Trophoblast cell (in vitro differentiated cells and primary cell): ENCODE data around the gene SPOCK2.

ENCODE experiments used
- DNase-seq, 2 donors: peaks; one replicate each; pipeline ENCODE4 v3.0.0-alpha.2; 2016
- H2AFZ ChIP-seq: 2 replicates; pipeline ENCODE4 v1.6.1; 2013; ENCODE audit warnings: low read length, moderate library complexity, mild to moderate bottlenecking; ENCODE audit not compliant: insufficient read depth, poor library complexity
- H2AK5ac ChIP-seq: 2 replicates; pipeline ENCODE4 v1.6.1; 2013; ENCODE audit warnings: mild to moderate bottlenecking, low read length
- H2BK120ac ChIP-seq: 2 replicates; pipeline ENCODE4 v1.6.1; 2013; ENCODE audit warnings: low read length, mild to moderate bottlenecking, moderate library complexity; ENCODE audit not compliant: insufficient read depth, poor library complexity
- H2BK12ac ChIP-seq: 2 replicates; pipeline ENCODE4 v1.6.1; 2013; ENCODE audit warnings: mild to moderate bottlenecking, low read length, moderate library complexity
- H2BK5ac ChIP-seq: 2 replicates; pipeline ENCODE4 v1.6.1; 2013; ENCODE audit warnings: low read length, low read depth, moderate library complexity, mild to moderate bottlenecking; ENCODE audit not compliant: poor library complexity
- H3K14ac ChIP-seq: 2 replicates; pipeline ENCODE4 v1.6.1; 2013; ENCODE audit warnings: mild to moderate bottlenecking, low read length
- H3K18ac ChIP-seq: 2 replicates; pipeline ENCODE4 v1.6.1; 2013; ENCODE audit warnings: mild to moderate bottlenecking, low read length
- H3K23ac ChIP-seq: 2 replicates; pipeline ENCODE4 v1.6.1; 2013; ENCODE audit warnings: low read length
- H3K27ac ChIP-seq: 2 replicates; pipeline ENCODE4 v1.5.1; 2013; ENCODE audit warnings: low read depth, mild to moderate bottlenecking, inconsistent platforms, low read length, moderate library complexity
- H3K27me3 ChIP-seq: 2 replicates; pipeline ENCODE4 v1.6.1; 2013; ENCODE audit warnings: inconsistent platforms, mild to moderate bottlenecking, low read length, moderate library complexity; ENCODE audit not compliant: insufficient read depth
- H3K36me3 ChIP-seq, 2 experiments: 1 replicate in 1 of 2; 2 replicates in 1 of 2; pipeline ENCODE4 v1.6.1; 2013; ENCODE audit warnings: low read length in 2 of 2, mild to moderate bottlenecking in 2 of 2, moderate library complexity in 1 of 2; ENCODE audit not compliant: insufficient read depth in 2 of 2, control insufficient read depth in 1 of 2
- H3K4ac ChIP-seq: 2 replicates; pipeline ENCODE4 v1.6.1; 2013; ENCODE audit warnings: low read depth, mild to moderate bottlenecking, low read length, moderate library complexity
- H3K4me1 ChIP-seq, 2 experiments: 1 replicate in 1 of 2; 2 replicates in 1 of 2; pipeline ENCODE4 v1.6.1; 2013; ENCODE audit warnings: low read length in 2 of 2, mild to moderate bottlenecking in 2 of 2, moderate library complexity in 1 of 2; ENCODE audit not compliant: insufficient read depth in 2 of 2, control insufficient read depth in 1 of 2
- H3K4me2 ChIP-seq: 2 replicates; pipeline ENCODE4 v1.6.1; 2013; ENCODE audit warnings: inconsistent platforms, mild to moderate bottlenecking, low read length, moderate library complexity
- H3K4me3 ChIP-seq: 2 replicates; pipeline ENCODE4 v1.5.1; 2013; ENCODE audit warnings: mild to moderate bottlenecking, low read depth, low read length, inconsistent platforms
- H3K79me1 ChIP-seq: one replicate; pipeline ENCODE4 v1.6.1; 2013; ENCODE audit warnings: low read length
- H3K79me2 ChIP-seq: 2 replicates; pipeline ENCODE4 v1.6.1; 2013; ENCODE audit warnings: low read length, mild to moderate bottlenecking; ENCODE audit not compliant: control insufficient read depth, insufficient read depth, poor library complexity
- H3K9ac ChIP-seq: 2 replicates; pipeline ENCODE4 v1.6.1; 2013; ENCODE audit warnings: mild to moderate bottlenecking, low read length
- H3K9me3 ChIP-seq: 2 replicates; pipeline ENCODE4 v1.6.1; 2013; ENCODE audit warnings: low read depth, mild to moderate bottlenecking, control low read depth, inconsistent platforms, low read length; ENCODE audit not compliant: insufficient read depth
- H4K12ac ChIP-seq: 2 replicates; pipeline ENCODE4 v1.6.1; 2013; ENCODE audit warnings: low read depth, mild to moderate bottlenecking, low read length, moderate library complexity
- H4K8ac ChIP-seq: 2 replicates; pipeline ENCODE4 v1.6.1; 2013; ENCODE audit warnings: low read depth, mild to moderate bottlenecking, low read length, moderate library complexity
- H4K91ac ChIP-seq: one replicate; pipeline ENCODE4 v1.6.1; 2013; ENCODE audit warnings: low read depth, mild to moderate bottlenecking, low read length, moderate library complexity
- WGBS: extraction: QIAGEN DNeasy Blood & Tissue Kit; methylation state at CpG from one replicate; pipeline ENCODE4 v1.1.7; 2013; ENCODE audit warnings: missing lambda C conversion rate; ENCODE audit not compliant: insufficient read length, insufficient coverage; ENCODE audit errors: extremely low coverage; 5-methylcytosine and 5-hydroxymethylcytosine counted together

The SPOCK2 gene

DNA sequence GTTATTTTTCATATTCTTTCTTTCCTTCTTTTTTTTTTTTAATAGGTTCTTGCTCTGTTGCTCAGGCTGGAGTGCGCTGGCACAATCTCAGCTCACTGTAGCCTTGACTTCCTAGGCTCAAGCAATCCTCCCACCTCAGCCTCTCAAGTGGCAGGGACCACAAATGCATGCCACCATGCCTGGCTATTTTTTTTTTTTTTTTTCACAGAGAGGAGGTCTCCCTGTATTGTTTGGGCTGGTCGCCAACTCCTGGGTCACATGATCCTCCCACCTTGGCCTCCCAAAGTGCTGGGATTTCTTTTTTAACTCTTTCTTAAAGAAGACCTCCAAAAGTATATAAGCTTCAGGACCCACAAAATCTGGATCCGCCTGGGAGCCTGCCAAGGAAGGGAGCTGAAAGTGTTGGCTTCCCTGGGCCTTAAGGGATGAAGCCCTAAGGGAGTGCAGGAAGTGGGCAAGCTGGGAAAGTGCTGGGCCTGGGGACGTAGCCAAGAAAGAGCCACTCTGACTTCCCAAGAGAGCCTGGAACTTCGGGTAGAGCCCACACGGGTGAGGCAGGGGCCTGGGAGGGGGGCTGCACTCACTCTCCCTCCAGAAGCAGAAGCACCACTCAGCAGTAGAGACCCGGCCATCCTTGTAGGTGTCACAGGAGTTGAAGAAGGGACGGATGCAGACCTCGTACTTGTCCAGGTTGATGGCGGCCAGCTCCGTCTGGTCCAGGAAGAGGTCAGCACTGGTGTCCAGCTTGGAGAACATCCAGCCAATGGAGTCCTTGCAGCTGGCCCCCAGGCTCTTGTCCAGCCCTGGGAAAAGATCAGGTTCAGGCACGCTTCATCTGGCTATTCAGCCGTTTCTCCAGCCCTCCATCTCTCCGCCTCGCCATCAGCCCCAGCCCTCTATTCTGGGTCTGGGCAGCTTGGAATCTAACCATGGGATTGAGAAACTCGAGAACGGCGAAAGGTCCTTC is 21.8 kb downstream of the SPOCK2 start:
- H2BK5ac ChIP-seq: no peak overlapping the region
- no peak overlapping the region for H2AFZ ChIP-seq
- H3K14ac ChIP-seq: no peak overlapping the region
- no peak overlapping the region for H3K4me3 ChIP-seq
- H3K79me1 ChIP-seq: no peaks in the 10 kb centered on the region
- no peak overlapping the region for H3K4me2 ChIP-seq
- H3K79me2 ChIP-seq: no peaks in the 10 kb centered on the region
- H3K27ac ChIP-seq: no peak overlapping the region
- no peaks in the 10 kb centered on the region for H3K36me3 ChIP-seq
- H2BK120ac ChIP-seq: no peak overlapping the region
- no peak for DNase-seq
- H3K9me3 ChIP-seq: peaks cover 2% of the 10 kb centered on the region
- H4K91ac ChIP-seq: no peak overlapping the region
- H3K27me3 ChIP-seq: no peaks in the 10 kb centered on the region
- no CpG with 5 or more reads among the region's 18 CpGs for WGBS
- H3K18ac ChIP-seq: no peak overlapping the region
- no peak overlapping the region for H3K4ac ChIP-seq
- no peak overlapping the region for H3K23ac ChIP-seq
- peaks cover 5 to 15% of the 10 kb centered on the region in 2 experiments for H3K4me1 ChIP-seq
- no peak overlapping the region for H4K8ac ChIP-seq
- no peak overlapping the region for H2BK12ac ChIP-seq
- no peak overlapping the region for H4K12ac ChIP-seq
- H2AK5ac ChIP-seq: no peak overlapping the region
- H3K9ac ChIP-seq: no peak overlapping the region

DNA sequence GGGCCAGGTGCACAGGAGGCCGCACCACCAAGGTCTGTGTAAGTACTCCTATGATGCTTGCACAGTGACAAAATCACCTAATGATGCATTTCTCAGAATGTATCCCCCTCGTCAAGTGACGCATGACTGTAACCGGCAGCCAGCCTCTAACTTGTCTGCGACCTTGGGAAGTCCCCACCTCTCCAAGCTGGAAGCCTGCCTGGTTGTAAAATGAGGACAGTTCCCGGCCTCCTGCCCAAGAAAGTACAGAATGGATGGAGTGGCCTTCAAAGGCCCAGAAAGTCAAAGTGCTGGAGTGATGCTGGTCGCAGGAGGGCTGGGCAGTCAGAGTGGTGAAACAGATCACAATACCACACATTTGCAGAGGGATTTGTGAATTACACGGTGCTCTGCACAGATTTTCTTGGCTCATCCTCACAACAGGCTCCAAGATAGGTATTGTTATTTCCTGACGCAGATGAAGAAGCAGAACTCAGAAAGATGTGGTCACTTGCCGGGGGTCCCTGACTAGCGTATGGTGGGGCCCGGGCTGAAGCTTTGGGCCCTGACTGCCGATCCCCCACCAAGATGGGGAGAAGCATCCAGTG is 22.8 kb downstream of the SPOCK2 start:
- H3K14ac ChIP-seq: no peak overlapping the region
- H3K9me3 ChIP-seq: peaks cover 2% of the 10 kb centered on the region
- no peak overlapping the region for H4K12ac ChIP-seq
- H3K36me3 ChIP-seq: no peaks in the 10 kb centered on the region
- WGBS: no CpG with 5 or more reads among the region's 13 CpGs
- H4K91ac ChIP-seq: no peak overlapping the region
- no peak overlapping the region for H4K8ac ChIP-seq
- no peak overlapping the region for H2BK12ac ChIP-seq
- H2BK120ac ChIP-seq: no peak overlapping the region
- no peaks in the 10 kb centered on the region for H3K79me2 ChIP-seq
- H3K18ac ChIP-seq: no peak overlapping the region
- no peak overlapping the region for H3K4ac ChIP-seq
- no peak overlapping the region for H3K27ac ChIP-seq
- H3K27me3 ChIP-seq: no peaks in the 10 kb centered on the region
- H2BK5ac ChIP-seq: no peak overlapping the region
- H3K9ac ChIP-seq: no peak overlapping the region
- no peaks in the 10 kb centered on the region for H3K79me1 ChIP-seq
- no peak for DNase-seq
- H3K4me1 ChIP-seq: peaks cover 5 to 15% of the 10 kb centered on the region in 2 experiments
- no peak overlapping the region for H2AK5ac ChIP-seq
- H3K4me3 ChIP-seq: no peak overlapping the region
- H3K4me2 ChIP-seq: no peak overlapping the region
- H2AFZ ChIP-seq: no peak overlapping the region
- no peak overlapping the region for H3K23ac ChIP-seq

DNA sequence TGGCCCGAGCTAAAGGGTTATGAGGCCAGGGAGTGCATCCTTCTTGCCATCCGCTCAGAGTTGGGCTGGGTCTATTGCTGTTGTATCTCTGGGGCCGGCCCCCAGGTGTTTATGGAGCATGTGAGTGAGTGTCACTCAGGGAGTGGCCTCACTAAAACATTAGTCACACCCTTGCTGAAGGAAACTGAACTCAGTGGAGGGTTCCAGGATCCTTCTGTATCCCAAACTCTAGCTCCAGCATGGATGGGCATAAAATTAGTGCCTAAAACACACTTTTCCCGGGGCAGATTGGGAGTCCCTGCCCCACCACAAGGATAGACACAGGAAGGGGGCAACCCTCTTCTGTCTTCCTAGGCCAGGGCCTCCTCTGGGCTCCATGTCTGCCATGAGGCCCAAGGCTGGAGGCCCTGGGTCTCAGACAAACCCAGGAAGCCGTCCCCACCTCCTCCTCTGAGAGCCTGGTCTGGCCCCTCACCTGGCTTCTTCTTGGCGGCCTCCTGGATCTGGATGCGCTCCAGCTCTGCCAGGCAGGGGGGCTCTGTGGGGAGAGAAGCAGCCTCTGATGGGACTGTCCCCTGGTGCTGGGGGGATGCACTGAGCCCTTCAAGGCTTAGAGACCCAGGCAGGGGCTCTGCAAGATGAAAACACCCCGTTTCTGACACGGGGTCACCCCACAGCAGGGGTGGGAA is 24.5 kb downstream of the SPOCK2 start:
- Histone ChIP-seq H3K36me3 (no peaks in the 10 kb centered on the region), H2BK5ac (no peak overlapping the region), H3K4me2 (no peak overlapping the region), H2AK5ac (no peak overlapping the region), H2AFZ (no peak overlapping the region), H3K79me2 (no peaks in the 10 kb centered on the region), H3K18ac (no peak overlapping the region), H4K12ac (no peak overlapping the region), H4K91ac (no peak overlapping the region), H3K14ac (no peak overlapping the region), H3K9ac (no peak overlapping the region), H3K23ac (no peak overlapping the region), H3K4ac (no peak overlapping the region), H3K4me1 (peaks cover 4 to 6% of the 10 kb centered on the region in 2 experiments), H4K8ac (no peak overlapping the region), H3K27me3 (no peaks in the 10 kb centered on the region), H3K9me3 (peaks cover 2% of the 10 kb centered on the region), H3K4me3 (no peak overlapping the region), H2BK12ac (no peak overlapping the region), H2BK120ac (no peak overlapping the region), H3K79me1 (no peaks in the 10 kb centered on the region), H3K27ac (no peak overlapping the region)
- WGBS: no CpG with 5 or more reads among the region's 9 CpGs
- no peak for DNase-seq

DNA sequence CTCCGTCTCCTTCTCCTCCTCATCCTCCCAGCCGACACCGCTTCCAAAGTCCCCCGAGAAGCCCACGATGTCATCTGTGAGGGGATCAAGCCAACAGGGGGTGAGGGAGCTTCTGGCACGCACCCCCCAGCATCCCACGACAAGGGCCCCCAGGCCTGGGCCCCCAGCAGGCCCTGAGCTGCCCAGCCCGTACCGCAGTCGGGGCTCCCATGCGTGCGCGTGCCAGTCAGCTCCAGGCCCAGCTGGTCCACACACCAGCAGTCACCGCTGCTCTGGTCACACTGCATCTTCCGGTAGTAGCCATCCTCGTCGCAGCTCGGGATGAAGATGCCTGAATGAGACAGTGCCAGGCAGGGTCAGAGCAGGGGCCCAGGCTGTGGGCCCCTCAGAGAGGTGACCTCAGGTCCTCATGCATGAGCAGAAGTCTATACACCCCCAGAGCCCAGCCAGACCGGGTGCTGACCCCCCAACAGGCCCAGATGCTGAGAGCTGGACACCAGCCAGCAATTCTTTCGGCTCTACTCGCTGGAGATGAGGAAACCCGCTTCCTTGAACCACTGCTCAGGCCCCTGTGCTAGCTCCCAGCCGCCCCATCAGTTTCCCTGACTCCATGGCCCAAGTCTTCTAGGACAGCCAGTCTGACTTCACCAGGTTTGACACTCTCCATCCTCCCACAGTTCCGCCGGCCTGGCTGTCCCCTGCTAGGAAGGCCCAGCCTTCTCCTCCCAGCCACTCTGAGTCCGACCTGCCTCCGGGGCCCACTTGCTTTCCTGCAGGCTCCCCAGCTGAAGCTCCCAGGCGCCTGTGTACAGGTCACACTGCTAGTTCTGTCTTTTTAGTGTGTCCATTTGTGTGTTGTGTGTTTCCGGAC is 25.3 kb downstream of the SPOCK2 start:
- Histone ChIP-seq H2BK120ac (no peak overlapping the region), H2AFZ (no peak overlapping the region), H3K4me1 (no peaks in the 10 kb centered on the region), H2BK12ac (no peak overlapping the region), H3K36me3 (no peaks in the 10 kb centered on the region), H3K4me2 (no peak overlapping the region), H2BK5ac (no peak overlapping the region), H3K23ac (no peak overlapping the region), H3K27me3 (no peaks in the 10 kb centered on the region), H4K8ac (no peak overlapping the region), H3K27ac (no peak overlapping the region), H3K9ac (no peak overlapping the region), H3K79me2 (no peaks in the 10 kb centered on the region), H2AK5ac (no peak overlapping the region), H3K79me1 (no peaks in the 10 kb centered on the region), H3K14ac (no peak overlapping the region), H4K12ac (no peak overlapping the region), H3K9me3 (peaks cover 1% of the 10 kb centered on the region), H3K18ac (no peak overlapping the region), H3K4ac (no peak overlapping the region), H4K91ac (no peak overlapping the region), H3K4me3 (no peak overlapping the region)
- DNase-seq: no peak
- WGBS: no CpG with 5 or more reads among the region's 29 CpGs
